DLD1 (cell line): ENCODE measurements around the gene MACROD1.
"Not testable (repeated sequence)": the region's sequence is repeated elsewhere in the genome, so short reads cannot be mapped to it uniquely, and the experiment has no call there.

Source experiments
- in situ Hi-C: cut with HindIII; loops from 2 replicates; pipeline ENCODE4 v1.10.0; 2017; ENCODE audit warnings: low sequenced_read_pairs

MACROD1 gene

GRCh38 chr11:64062185-64063039, 103.5 kb downstream of the MACROD1 start:
- in situ Hi-C loops, result no loop called here

GRCh38 chr11:64060861-64061444, 105.0 kb downstream of the MACROD1 start:
- in situ Hi-C loops, result no loop called here

- in situ Hi-C loops, result no loop called here
These were observed 105.6 kb downstream of the MACROD1 start for GRCh38 chr11:64060263-64060860.

- in situ Hi-C loops, result no loop called here
These were observed 106.4 kb downstream of the MACROD1 start for GRCh38 chr11:64059339-64060140.

- in situ Hi-C loops, result no loop called here
These were observed 107.4 kb downstream of the MACROD1 start for GRCh38 chr11:64058494-64058893.

GRCh38 chr11:64057890-64058289, 108.0 kb downstream of the MACROD1 start:
- in situ Hi-C loops, result no loop called here

GRCh38 chr11:64056861-64057260, 109.1 kb downstream of the MACROD1 start:
- in situ Hi-C loops, result no loop called here

GRCh38 chr11:64056213-64056785, 109.6 kb downstream of the MACROD1 start:
- in situ Hi-C loops, result no loop called here

- in situ Hi-C loops, result no loop called here
These were observed 110.8 kb downstream of the MACROD1 start for GRCh38 chr11:64055077-64055476.

GRCh38 chr11:64053699-64054098, 112.2 kb downstream of the MACROD1 start:
- in situ Hi-C loops, result no loop called here

GRCh38 chr11:64052938-64053622, 112.8 kb downstream of the MACROD1 start:
- in situ Hi-C loops, result no loop called here

- in situ Hi-C loops, result no loop called here
These were observed 113.5 kb downstream of the MACROD1 start for GRCh38 chr11:64052436-64052835.

- in situ Hi-C loops, result no loop called here
These were observed 114.6 kb downstream of the MACROD1 start for GRCh38 chr11:64051297-64051696.

GRCh38 chr11:64049509-64049908, 116.4 kb downstream of the MACROD1 start:
- in situ Hi-C loops, result no loop called here

GRCh38 chr11:64048042-64048854, 117.7 kb downstream of the MACROD1 start:
- in situ Hi-C loops, result no loop called here

- in situ Hi-C loops, result not testable (repeated sequence)
These were observed 118.5 kb downstream of the MACROD1 start for GRCh38 chr11:64047373-64047772.

GRCh38 chr11:64045700-64046099, 120.2 kb downstream of the MACROD1 start:
- in situ Hi-C loops, result no loop called here

- in situ Hi-C loops, result no loop called here
These were observed 121.1 kb downstream of the MACROD1 start for GRCh38 chr11:64044730-64045393.

GRCh38 chr11:64043545-64043944, 122.4 kb downstream of the MACROD1 start:
- in situ Hi-C loops, result no loop called here
